GM18951 (cell line): ENCODE data around the gene PABPC1L.

Experiments used
- POLR2A ChIP-seq: IDR thresholded peaks from 4 replicates; pipeline ENCODE4 v1.6.1; 2011; ENCODE audit warnings: mild to moderate bottlenecking; ENCODE audit not compliant: insufficient read length, insufficient read depth; ENCODE audit errors: extremely low read depth
- in situ Hi-C: fragments of 300-500 bp; cut with MboI; formaldehyde crosslinking; loops from one replicate; pipeline ENCODE4 v1.12.0; 2022; ENCODE audit warnings: low sequenced_read_pairs, mixed read lengths, inconsistent platforms; ENCODE audit not compliant: unreplicated experiment

Gene PABPC1L

DNA sequence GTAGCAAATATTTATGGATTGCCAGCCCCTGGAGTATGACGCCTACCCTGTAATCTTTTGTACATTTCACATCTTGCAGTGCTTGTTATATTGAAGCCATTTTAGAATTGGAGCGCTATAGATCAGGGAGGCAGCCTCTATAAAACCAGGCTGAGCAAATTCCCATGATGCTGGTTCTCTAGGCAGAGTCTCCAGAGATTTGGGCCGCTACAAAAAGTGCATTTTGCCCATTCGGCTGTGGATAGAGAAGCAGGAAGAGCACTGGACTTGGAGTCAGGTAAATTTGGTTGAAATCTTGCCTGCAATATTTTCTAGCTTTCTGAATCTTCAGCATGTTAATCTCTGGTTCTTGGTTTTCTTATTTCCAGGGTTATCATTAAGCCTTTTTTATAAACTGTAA, 22.4 kb upstream of the PABPC1L start:
- in situ Hi-C loops, result no loop called here
- no peak for TF ChIP-seq POLR2A

DNA sequence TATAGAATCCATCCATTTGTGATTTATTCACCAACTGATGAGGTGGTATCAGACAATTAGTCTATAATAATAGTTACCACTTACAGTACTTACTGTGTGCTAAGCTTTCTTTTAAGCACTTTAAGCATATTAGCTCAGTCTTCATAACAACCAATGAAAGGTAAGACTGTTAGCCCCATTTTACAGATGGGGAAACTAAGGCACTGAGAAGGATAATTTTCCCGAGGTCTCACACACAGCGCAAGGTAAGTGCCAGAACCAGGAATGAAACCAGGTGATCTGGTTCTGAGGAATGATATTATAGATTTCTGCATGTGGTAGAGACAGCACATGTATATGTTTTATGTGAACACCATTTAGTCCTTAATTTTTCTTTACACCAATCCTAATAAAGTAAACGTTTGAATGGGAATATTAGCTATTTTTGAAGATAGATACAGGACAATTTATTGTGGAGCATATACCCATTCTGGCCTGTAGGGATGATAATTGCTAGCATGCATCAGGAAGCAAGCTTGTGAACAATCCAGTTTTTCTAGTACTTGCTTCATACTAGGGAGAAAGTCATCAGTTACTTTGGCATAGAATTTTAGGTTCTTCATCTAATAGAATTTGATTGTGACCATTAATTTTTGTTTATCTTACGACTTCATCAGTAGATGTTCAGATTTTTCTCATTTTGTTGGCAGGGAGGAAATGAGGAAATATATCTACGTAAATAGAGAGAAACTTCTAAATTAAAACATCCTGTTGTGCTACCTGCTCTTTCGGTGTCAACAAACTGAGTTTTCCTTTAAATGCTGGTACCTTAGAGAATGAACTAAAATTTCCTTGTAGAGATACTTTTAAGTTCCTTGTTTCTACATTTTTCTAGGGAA, 21.4 kb upstream of the PABPC1L start:
- in situ Hi-C loops, result no loop called here
- TF ChIP-seq POLR2A, result no peak

DNA sequence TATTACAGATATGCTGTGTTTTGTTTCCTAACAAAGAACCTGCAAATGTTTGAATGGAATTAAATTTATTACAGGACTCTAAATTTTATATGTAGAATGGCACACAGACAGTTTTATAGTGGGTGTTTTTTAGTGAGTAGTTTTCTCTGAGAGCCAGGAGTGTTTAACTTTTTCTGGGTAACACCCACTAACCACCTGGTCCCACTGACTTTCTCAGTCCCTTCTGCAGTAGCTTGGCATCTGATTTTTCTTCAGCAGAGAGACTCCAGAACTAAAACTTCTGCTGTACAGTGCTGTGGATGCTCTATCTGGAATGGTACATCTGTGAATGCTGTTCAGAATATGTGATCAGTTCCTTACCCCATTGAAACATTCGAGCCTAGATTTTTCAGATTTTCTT, 18.0 kb upstream of the PABPC1L start:
- TF ChIP-seq POLR2A, result no peak
- in situ Hi-C loops, result no loop called here

DNA sequence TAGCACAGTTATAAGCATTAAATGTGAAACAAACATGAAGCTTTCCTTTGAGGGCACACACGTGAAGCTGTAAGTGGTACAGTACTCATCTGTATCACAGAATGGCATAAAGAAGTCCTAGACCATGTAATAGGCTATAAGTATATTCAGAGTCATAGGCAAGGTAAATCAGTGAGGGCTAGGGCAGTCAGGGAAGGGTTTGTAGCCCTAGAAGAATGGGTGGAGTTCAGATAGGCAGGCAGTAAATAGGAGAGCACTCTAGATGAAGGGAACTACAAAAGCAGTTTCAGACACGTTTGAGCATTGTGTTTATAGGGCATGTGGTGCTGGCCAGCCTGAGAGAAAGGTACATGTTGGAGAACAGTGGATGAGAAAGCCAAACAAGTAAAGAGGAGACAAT, 14.9 kb upstream of the PABPC1L start:
- in situ Hi-C loops, result no loop called here
- no peak for TF ChIP-seq POLR2A

DNA sequence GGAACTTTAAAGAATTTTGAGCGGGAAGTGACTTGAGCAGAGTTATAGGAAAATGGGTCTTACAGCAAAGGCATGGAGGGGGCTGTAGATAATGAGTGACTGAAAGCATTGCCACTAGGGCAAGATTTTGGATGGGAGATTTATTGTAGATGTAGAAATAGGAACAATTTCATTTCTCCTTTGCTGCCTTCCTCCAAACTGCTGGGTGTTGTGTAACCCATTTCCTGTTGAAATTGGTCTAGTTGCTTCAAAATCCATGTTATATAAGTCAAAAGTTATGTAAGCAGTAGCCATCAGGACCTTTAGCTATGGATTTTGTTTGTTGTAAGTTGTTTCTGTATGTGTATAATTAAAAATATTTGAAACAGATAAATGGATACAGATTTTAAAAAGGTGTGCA, 13.3 kb upstream of the PABPC1L start:
- in situ Hi-C loops, result no loop called here
- no peak for TF ChIP-seq POLR2A

DNA sequence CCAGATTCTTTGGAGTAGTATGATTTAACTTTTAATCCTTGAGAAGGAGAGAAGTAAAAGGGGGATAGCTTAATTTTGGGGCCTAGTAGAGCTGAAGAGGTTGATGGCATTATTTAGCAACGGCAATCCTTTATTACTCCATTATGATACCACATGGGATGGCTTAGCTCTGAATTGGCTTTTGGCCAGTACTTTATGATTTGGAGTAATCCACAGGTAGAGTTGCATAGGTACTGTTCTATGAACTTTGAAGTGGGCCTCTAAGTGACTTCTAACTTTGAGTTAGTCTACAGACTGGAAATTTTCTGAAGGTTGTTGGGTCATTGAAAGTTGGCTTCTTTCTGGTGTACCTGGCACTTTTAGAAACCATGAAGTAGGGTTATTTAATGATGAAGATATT, 12.7 kb upstream of the PABPC1L start:
- TF ChIP-seq POLR2A, result no peak
- in situ Hi-C loops, result no loop called here

DNA sequence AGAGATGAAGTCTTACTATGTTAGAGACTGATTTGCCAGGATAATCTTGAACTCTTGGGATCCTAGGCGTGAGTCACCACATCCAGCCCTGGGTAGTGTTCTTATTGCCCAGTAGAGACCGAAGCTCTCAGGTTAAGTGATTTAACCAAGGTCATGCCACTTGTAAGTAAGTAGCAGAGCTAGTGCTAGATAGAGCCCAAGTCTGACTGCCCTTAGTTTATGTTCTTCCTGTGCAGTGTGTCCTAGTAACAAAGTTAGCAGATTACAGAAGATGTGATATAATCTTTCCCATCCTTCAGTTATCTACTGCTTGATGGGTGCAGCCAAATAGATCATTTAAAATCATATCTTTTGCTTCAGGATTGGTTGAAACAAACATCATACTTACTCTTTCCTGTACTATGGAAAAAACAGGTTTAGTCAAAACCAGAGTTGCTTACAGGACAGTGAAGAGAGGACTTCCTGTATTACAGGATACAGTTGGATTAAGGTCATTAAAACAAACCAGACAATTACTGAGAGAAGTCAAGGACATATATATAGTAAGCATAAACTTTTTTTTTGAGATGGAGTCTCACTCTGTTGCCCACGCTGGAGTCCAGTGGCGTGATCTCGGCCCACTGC, 9.5 kb upstream of the PABPC1L start:
- no peak for TF ChIP-seq POLR2A
- in situ Hi-C loops, result no loop called here

DNA sequence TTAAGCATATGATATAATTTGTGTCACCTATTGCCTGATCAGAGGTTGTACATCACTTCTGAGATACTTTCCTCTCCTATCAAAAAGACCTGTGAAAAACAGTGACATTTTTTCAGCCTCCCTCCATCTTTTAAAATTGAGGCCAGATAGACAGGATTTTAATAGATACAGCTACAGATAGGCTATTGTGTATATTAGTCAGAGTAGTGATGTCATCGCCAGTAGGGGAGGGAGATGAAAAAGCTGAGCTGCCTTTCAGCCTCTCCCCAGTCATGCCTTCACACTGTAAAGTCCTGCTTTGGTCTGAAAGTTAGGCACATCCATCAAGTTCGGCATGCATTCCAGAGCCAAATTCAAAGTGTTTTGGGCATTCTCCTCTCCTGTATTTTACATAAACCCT, 7.9 kb upstream of the PABPC1L start:
- TF ChIP-seq POLR2A, result no peak
- in situ Hi-C loops, result no loop called here

DNA sequence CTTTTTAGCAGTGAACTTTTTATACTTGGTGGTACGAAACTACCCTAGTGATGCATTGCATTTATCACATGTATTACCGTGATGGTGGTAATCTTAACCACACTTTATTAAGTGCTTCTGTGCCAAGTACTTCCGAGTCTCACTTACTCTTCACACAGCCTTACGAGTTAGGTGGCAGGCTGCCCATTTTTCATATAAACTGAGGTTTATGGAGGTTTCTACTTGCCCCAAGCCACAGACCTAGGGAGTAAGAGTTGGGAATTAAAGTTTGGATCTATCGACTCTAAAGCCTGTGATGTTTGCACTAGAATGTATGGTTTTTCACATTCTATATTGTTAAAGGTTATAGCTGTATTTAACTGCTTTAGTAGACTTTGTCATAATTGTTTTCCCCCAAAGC, 5.5 kb upstream of the PABPC1L start:
- in situ Hi-C loops, result no loop called here
- no peak for TF ChIP-seq POLR2A

DNA sequence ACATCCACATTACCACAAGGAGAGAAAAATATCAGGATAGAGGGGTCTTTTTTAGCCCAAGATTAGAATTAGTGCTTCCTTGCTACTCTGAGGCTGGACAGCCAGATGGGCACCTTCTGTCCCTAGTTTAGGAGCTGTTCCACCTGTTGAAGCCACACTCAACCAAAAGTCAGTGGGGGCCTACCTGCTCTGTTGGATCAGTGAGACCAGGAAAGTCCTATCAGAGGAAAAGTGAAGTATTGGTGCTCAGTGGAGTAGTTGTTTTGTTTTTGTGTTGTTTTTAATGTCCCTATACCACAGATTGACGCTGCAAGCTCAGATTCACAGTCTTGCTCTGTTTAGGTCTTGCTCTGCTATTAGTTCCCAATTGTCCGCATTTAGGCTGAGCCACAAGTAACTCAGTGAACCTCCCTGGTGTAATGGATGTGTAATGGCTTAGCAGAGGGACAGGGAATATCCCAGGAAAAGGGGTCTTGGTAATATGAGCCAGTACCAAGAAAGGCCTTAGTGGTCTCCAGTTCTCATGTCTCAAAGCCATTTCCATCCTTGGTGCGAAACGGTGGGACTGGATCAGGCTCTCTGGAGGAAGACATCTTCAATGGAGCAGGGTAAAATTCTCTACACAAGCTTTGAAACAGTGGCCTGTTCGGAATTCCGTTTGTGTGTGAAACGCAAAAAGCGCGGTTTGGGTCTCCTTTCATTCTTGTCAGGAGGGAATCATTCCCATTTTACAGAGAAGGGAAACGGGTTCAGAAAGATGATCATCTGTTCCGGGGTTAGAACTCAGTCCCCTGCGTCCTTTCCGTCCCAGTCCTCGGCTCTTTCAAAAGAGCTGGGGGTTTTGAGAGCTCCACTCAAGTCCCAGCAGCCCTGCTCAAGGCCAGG, 631 bp upstream of the PABPC1L start:
- in situ Hi-C loops, result no loop called here
- no peak for TF ChIP-seq POLR2A

DNA sequence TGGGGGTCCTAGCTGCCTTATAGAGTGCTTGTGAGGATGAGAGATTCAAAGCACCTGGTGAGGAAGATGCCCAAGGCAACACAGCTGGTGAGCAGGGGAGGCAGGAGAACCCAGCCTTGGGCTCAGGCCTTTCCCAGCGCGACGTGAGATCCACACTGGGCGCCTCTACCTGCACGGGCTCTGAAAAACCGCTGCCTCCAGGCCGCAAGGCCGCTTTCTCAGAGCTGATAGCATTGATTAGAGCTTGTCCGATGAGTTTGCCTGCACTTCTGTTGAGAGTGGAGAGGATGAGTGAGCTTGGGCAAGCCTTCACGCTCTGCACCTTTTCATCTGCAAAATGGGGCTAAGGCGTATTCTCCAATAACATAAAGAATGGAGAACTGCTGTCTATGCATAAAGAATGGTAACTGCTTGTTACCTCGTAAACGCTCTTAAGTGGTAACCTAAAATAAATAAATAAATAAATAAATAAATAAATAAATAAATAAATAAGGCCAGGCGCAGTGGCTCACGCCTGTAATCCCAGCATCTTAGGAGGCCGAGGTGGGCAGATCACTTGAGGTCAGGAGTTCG, 916 bp downstream of the PABPC1L start:
- in situ Hi-C loops, result no loop called here
- no peak for TF ChIP-seq POLR2A

DNA sequence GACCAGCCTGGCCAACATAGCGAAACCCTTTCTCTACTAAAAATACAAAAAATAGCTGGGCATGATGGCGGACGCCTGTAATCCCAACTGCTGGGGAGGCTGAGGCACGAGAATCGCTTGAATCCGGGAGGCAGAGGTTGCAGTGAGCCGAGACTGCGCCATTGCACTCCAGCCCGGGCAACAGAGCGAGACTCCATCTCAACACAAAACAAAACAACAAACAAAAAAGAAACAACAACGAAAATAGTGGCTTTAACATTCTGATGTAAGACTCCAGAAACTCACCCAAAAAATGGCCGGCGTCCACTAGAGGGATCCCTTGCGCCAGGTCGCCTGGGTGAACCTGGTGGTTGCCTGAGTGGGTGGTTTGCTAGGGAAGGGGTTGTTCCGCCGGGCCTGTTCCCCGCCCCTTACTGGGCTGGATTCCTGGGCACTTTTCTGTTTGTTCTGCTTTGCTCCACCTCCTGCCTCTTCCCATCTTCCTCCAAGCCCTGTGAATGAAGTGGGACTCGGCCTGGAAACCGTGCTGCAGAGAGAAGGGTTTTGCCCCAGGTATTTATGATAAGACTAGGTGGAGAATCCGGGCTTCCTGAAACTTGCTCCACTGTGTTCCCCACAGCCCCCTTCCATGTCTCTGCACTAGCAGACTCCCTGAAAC, 1.5 kb downstream of the PABPC1L start:
- in situ Hi-C loops, result no loop called here
- TF ChIP-seq POLR2A, result no peak
